DND-41 (cell line): Measurements from ENCODE around the gene PRSS27.

Source experiments
- ATAC-seq: fragments of 200-7000 bp; cut with Tn5 transposase; 3 replicates; pipeline ENCODE4 v1.9.1; 2021; ENCODE audit warnings: low read depth; ENCODE audit not compliant: insufficient read depth
- DNase-seq: peaks from one replicate; pipeline ENCODE4 v3.0.0-alpha.2; 2020
- H2AFZ ChIP-seq: 2 replicates; pipeline ENCODE4 v1.6.0; 2012; ENCODE audit warnings: low read depth, low read length
- H3K27ac ChIP-seq: 2 replicates; pipeline ENCODE4 v1.5.1; 2012; ENCODE audit warnings: low read length, inconsistent platforms
- H3K27me3 ChIP-seq: fragments of 200-600 bp; sonication (generic); 2 replicates; pipeline ENCODE4 v1.6.0; 2012; ENCODE audit warnings: low read length, mild to moderate bottlenecking, inconsistent platforms; ENCODE audit not compliant: insufficient read depth, poor library complexity
- H3K36me3 ChIP-seq: 2 replicates; pipeline ENCODE4 v1.5.1; 2012; ENCODE audit warnings: low read length, inconsistent platforms; ENCODE audit not compliant: insufficient read depth
- H3K4me1 ChIP-seq: 2 replicates; pipeline ENCODE4 v1.5.1; 2012; ENCODE audit warnings: mild to moderate bottlenecking, low read length; ENCODE audit not compliant: insufficient read depth
- H3K4me2 ChIP-seq: 2 replicates; pipeline ENCODE4 v1.6.0; 2012; ENCODE audit warnings: mild to moderate bottlenecking, moderate library complexity, low read length, inconsistent platforms; ENCODE audit not compliant: insufficient read depth
- H3K4me3 ChIP-seq, 2 experiments: fragments of 200-600 bp in 1 of 2; shearing (Covaris generic) in 1 of 2; 2 replicates each; pipeline ENCODE4 v1.5.1; 2012 to 2016; ENCODE audit warnings: inconsistent platforms in 2 of 2, low read length in 2 of 2, mild to moderate bottlenecking in 2 of 2, low read depth in 1 of 2, moderate library complexity in 1 of 2
- H3K79me2 ChIP-seq: 2 replicates; pipeline ENCODE4 v1.6.0; 2012; ENCODE audit warnings: low read length, inconsistent platforms; ENCODE audit not compliant: insufficient read depth
- H3K9ac ChIP-seq: 2 replicates; pipeline ENCODE4 v1.6.0; 2012; ENCODE audit warnings: low read depth, mild to moderate bottlenecking, inconsistent platforms, low read length, moderate library complexity
- H3K9me3 ChIP-seq: 2 replicates; pipeline ENCODE4 v1.5.1; 2012; ENCODE audit warnings: low read length, moderate library complexity, mild to moderate bottlenecking, inconsistent platforms; ENCODE audit not compliant: insufficient read depth, severe bottlenecking
- H4K20me1 ChIP-seq: 2 replicates; pipeline ENCODE4 v1.6.0; 2012; ENCODE audit warnings: low read length; ENCODE audit not compliant: insufficient read depth
- CTCF ChIP-seq: IDR thresholded peaks from 2 replicates; pipeline ENCODE4 v1.5.1; 2012; ENCODE audit warnings: borderline replicate concordance, low read length, moderate library complexity, mild to moderate bottlenecking; ENCODE audit not compliant: poor library complexity, severe bottlenecking; ENCODE audit errors: extremely low read depth
- EZH2 ChIP-seq: IDR thresholded peaks from 3 replicates; pipeline ENCODE4 v1.6.1; 2012; ENCODE audit warnings: borderline replicate concordance, low read depth, mild to moderate bottlenecking, moderate library complexity, low read length, inconsistent platforms; ENCODE audit not compliant: severe bottlenecking

PRSS27 gene

GRCh38 chr16:2768403-2769089 is 48.5 kb upstream of the PRSS27 start:
- Histone ChIP-seq H3K4me1 (no peaks in the 10 kb centered on the region), H2AFZ (no peak overlapping the region), H4K20me1 (peaks cover 94% of the 10 kb centered on the region), H3K4me2 (no peak overlapping the region), H3K4me3 (no peak overlapping the region), H3K36me3 (peaks cover 99% of the 10 kb centered on the region), H3K27me3 (no peaks in the 10 kb centered on the region), H3K79me2 (peaks cover 69% of the 10 kb centered on the region), H3K9ac (no peak overlapping the region), H3K27ac (no peak overlapping the region), H3K9me3 (no peaks in the 10 kb centered on the region)
- no peak for DNase-seq
- no peak for TF ChIP-seq EZH2
- no peak for TF ChIP-seq CTCF
- ATAC-seq: no peak

GRCh38 chr16:2767891-2768290 is 47.9 kb upstream of the PRSS27 start:
- TF ChIP-seq CTCF: no peak
- no peak for TF ChIP-seq EZH2
- Histone ChIP-seq H3K9me3 (no peaks in the 10 kb centered on the region), H4K20me1 (peaks cover 96% of the 10 kb centered on the region), H3K4me1 (no peaks in the 10 kb centered on the region), H2AFZ (no peak overlapping the region), H3K36me3 (peaks cover 99% of the 10 kb centered on the region), H3K79me2 (peaks cover 72% of the 10 kb centered on the region), H3K4me2 (no peak overlapping the region), H3K4me3 (no peak overlapping the region), H3K9ac (no peak overlapping the region), H3K27ac (no peak overlapping the region), H3K27me3 (no peaks in the 10 kb centered on the region)
- DNase-seq (no peak), ATAC-seq (no peak)

GRCh38 chr16:2767140-2767731 is 47.2 kb upstream of the PRSS27 start:
- Histone ChIP-seq H3K9me3 (no peaks in the 10 kb centered on the region), H3K4me1 (no peaks in the 10 kb centered on the region), H3K79me2 (peaks cover 79% of the 10 kb centered on the region), H3K9ac (no peak overlapping the region), H3K4me3 (no peak overlapping the region), H3K27ac (no peak overlapping the region), H3K36me3 (peaks cover 100% of the 10 kb centered on the region), H3K4me2 (no peak overlapping the region), H2AFZ (no peak overlapping the region), H3K27me3 (no peaks in the 10 kb centered on the region), H4K20me1 (peaks cover 99% of the 10 kb centered on the region)
- no peak for TF ChIP-seq CTCF
- TF ChIP-seq EZH2: no peak
- DNase-seq (no peak), ATAC-seq (no peak)
